HG03064 (cell line): Measurements from ENCODE around the gene NUP35.

Experiments
- ATAC-seq: cut with Tn5 transposase; IDR thresholded peaks from one replicate; pipeline ENCODE4 v1.9.1; 2021; ENCODE audit warnings: low read depth; ENCODE audit not compliant: unreplicated experiment

Gene NUP35

GRCh38 chr2:183204397-183204796, 80.2 kb downstream of the NUP35 start:
- ATAC-seq: no peak

GRCh38 chr2:183207110-183207509, 82.9 kb downstream of the NUP35 start:
- ATAC-seq: no peak

- no peak for ATAC-seq
These were observed 85.3 kb downstream of the NUP35 start for GRCh38 chr2:183209395-183210028.
